IMR-90 (cell line): Measurements from ENCODE around the gene TNN. TPM values are rescaled to one million over a fixed set of nuclear protein-coding genes. Genes with fewer than 3 reads are reported as not detected.

Experiments
- ATAC-seq: fragments of 200-7000 bp; cut with Tn5 transposase; 2 replicates; pipeline ENCODE4 v1.9.1; 2020; ENCODE audit warnings: low read depth, mild to moderate bottlenecking, moderate library complexity
- BruUV-seq: library from RNA; stranded (reverse); fragments of 400-500 nt; replicated peaks from 2 replicates; lab custom pipeline; 2021; lab: Mats Ljungman, UMichigan
- CTCF ChIA-PET: fragments of 300-600 bp; formaldehyde crosslinking; extraction: SDS; loops from one replicate; lab custom pipeline; 2021; ENCODE audit warnings: antibody characterized with exemption; lab: Yijun Ruan, JAX
- POLR2A ChIA-PET: fragments of 300-600 bp; sonication (Branson Sonifier 250); formaldehyde crosslinking; loops from one replicate; lab custom pipeline; 2022; ENCODE audit warnings: antibody characterized with exemption; ENCODE audit not compliant: unreplicated experiment; lab: Charles Lee
- DNase-seq: peaks from one replicate; pipeline ENCODE4 v3.0.0; 2013
- H2AFZ ChIP-seq: replicated peaks from 2 replicates; pipeline ENCODE3; 2013; ENCODE audit warnings: low read length, mild to moderate bottlenecking; ENCODE audit not compliant: poor library complexity
- H2AK5ac ChIP-seq: 2 replicates; pipeline ENCODE4 v1.6.1; 2013; ENCODE audit warnings: low read depth, low read length, inconsistent platforms
- H2AK9ac ChIP-seq: replicated peaks from 2 replicates; pipeline ENCODE3; 2013; ENCODE audit warnings: mild to moderate bottlenecking, low read depth, low read length, moderate library complexity; ENCODE audit not compliant: poor library complexity
- H2BK120ac ChIP-seq: 2 replicates; pipeline ENCODE4 v1.6.1; 2013; ENCODE audit warnings: low read depth, low read length, inconsistent platforms
- H2BK15ac ChIP-seq: 3 replicates; pipeline ENCODE4 v1.6.1; 2013; ENCODE audit warnings: low read depth, low read length, inconsistent platforms
- H2BK20ac ChIP-seq: 2 replicates; pipeline ENCODE4 v1.6.1; 2013; ENCODE audit warnings: low read depth, mild to moderate bottlenecking, inconsistent platforms, low read length, moderate library complexity
- H2BK5ac ChIP-seq: 2 replicates; pipeline ENCODE4 v1.6.1; 2013; ENCODE audit warnings: mild to moderate bottlenecking, low read depth, low read length, inconsistent platforms; ENCODE audit not compliant: poor library complexity, severe bottlenecking
- H3K14ac ChIP-seq: replicated peaks from 2 replicates; pipeline ENCODE4 v1.6.1; 2013; ENCODE audit warnings: low read depth, low read length, inconsistent platforms
- H3K18ac ChIP-seq: 2 replicates; pipeline ENCODE4 v1.6.1; 2013; ENCODE audit warnings: low read depth, low read length, control low read depth
- H3K23ac ChIP-seq: 2 replicates; pipeline ENCODE4 v1.6.1; 2013; ENCODE audit warnings: low read depth, low read length, inconsistent platforms
- H3K27ac ChIP-seq: 2 replicates; pipeline ENCODE4 v1.5.1; 2013; ENCODE audit warnings: mild to moderate bottlenecking, control low read depth, low read length; ENCODE audit not compliant: insufficient read depth
- H3K27me3 ChIP-seq: 2 replicates; pipeline ENCODE4 v1.6.1; 2013; ENCODE audit warnings: low read length; ENCODE audit not compliant: control insufficient read depth, insufficient read depth
- H3K36me3 ChIP-seq: 2 replicates; pipeline ENCODE4 v1.6.1; 2013; ENCODE audit warnings: low read length, mixed read lengths; ENCODE audit not compliant: control insufficient read depth, insufficient read depth
- H3K4ac ChIP-seq: 2 replicates; pipeline ENCODE4 v1.6.1; 2013; ENCODE audit warnings: low read depth, low read length, inconsistent platforms
- H3K4me1 ChIP-seq: 2 replicates; pipeline ENCODE4 v1.6.1; 2013; ENCODE audit warnings: low read length, mixed read lengths; ENCODE audit not compliant: control insufficient read depth, insufficient read depth
- H3K4me2 ChIP-seq: 2 replicates; pipeline ENCODE4 v1.6.1; 2013; ENCODE audit warnings: low read depth, mild to moderate bottlenecking, control low read depth, low read length, moderate library complexity
- H3K4me3 ChIP-seq: 2 replicates; pipeline ENCODE4 v1.5.1; 2013; ENCODE audit warnings: low read depth, mild to moderate bottlenecking, control low read depth, low read length, moderate library complexity; ENCODE audit not compliant: insufficient read depth
- H3K56ac ChIP-seq: 2 replicates; pipeline ENCODE4 v1.6.1; 2013; ENCODE audit warnings: low read length, inconsistent platforms; ENCODE audit not compliant: insufficient read depth; ENCODE audit errors: extremely low read depth
- H3K79me1 ChIP-seq, 2 experiments: 2 replicates each; pipeline ENCODE4 v1.6.1; 2013; ENCODE audit warnings: low read length in 2 of 2, inconsistent platforms in 1 of 2, low read depth in 1 of 2
- H3K9ac ChIP-seq: 2 replicates; pipeline ENCODE4 v1.6.1; 2013; ENCODE audit warnings: low read depth, low read length, control low read depth
- H3K9me1 ChIP-seq: 2 replicates; pipeline ENCODE4 v1.6.1; 2013; ENCODE audit warnings: low read length, inconsistent platforms; ENCODE audit not compliant: insufficient read depth
- H3K9me3 ChIP-seq: 2 replicates; pipeline ENCODE4 v1.6.1; 2013; ENCODE audit warnings: low read length; ENCODE audit not compliant: control insufficient read depth, insufficient read depth
- H4K20me1 ChIP-seq: 2 replicates; pipeline ENCODE4 v1.6.1; 2013; ENCODE audit warnings: low read length, inconsistent platforms; ENCODE audit not compliant: insufficient read depth
- H4K5ac ChIP-seq: 2 replicates; pipeline ENCODE4 v1.6.1; 2013; ENCODE audit warnings: mild to moderate bottlenecking, low read depth, low read length, control low read depth
- H4K8ac ChIP-seq, 2 experiments: 2 replicates each; pipeline ENCODE4 v1.6.1; 2013; ENCODE audit warnings: low read depth in 2 of 2, low read length in 2 of 2, control low read depth in 1 of 2, inconsistent platforms in 1 of 2
- H4K91ac ChIP-seq: 2 replicates; pipeline ENCODE4 v1.6.1; 2013; ENCODE audit warnings: low read depth, low read length, inconsistent platforms; ENCODE audit not compliant: insufficient read depth
- BHLHE40 ChIP-seq: fragments of 150-350 bp; IDR thresholded peaks from 2 replicates; pipeline ENCODE4 v1.6.1; 2016; ENCODE audit warnings: mild to moderate bottlenecking, low read depth, low read length
- CEBPB ChIP-seq: IDR thresholded peaks from 2 replicates; pipeline ENCODE4 v1.6.1; 2012; ENCODE audit warnings: low read depth, low read length, improper control_type of control experiment
- CHD1 ChIP-seq: IDR thresholded peaks from 2 replicates; pipeline ENCODE4 v1.6.1; 2012; ENCODE audit warnings: low read depth, low read length, improper control_type of control experiment
- CTCF ChIP-seq: conservative IDR thresholded peaks from 2 replicates; pipeline ENCODE4 v1.5.1; 2012; ENCODE audit warnings: mild to moderate bottlenecking, low read depth, low read length, improper control_type of control experiment
- ELK1 ChIP-seq: fragments of 150-350 bp; IDR thresholded peaks from 2 replicates; pipeline ENCODE4 v1.6.1; 2016; ENCODE audit warnings: low read depth, mild to moderate bottlenecking, low read length, moderate library complexity, borderline replicate concordance
- FOS ChIP-seq: fragments of 150-350 bp; IDR thresholded peaks from 2 replicates; pipeline ENCODE4 v1.6.1; 2016; ENCODE audit warnings: low read depth, low read length
- MAFK ChIP-seq: IDR thresholded peaks from 2 replicates; pipeline ENCODE4 v1.6.1; 2012; ENCODE audit warnings: low read depth, low read length, improper control_type of control experiment
- MAZ ChIP-seq: IDR thresholded peaks from 2 replicates; pipeline ENCODE4 v1.6.1; 2012; ENCODE audit warnings: low read depth, mild to moderate bottlenecking, low read length, improper control_type of control experiment, moderate library complexity, borderline replicate concordance
- MXI1 ChIP-seq: IDR thresholded peaks from 2 replicates; pipeline ENCODE4 v1.6.1; 2012; ENCODE audit warnings: low read depth, mild to moderate bottlenecking, low read length, moderate library complexity, borderline replicate concordance
- NFE2L2 ChIP-seq: fragments of 150-350 bp; IDR thresholded peaks from 2 replicates; pipeline ENCODE4 v1.6.1; 2016; ENCODE audit warnings: low read depth, mild to moderate bottlenecking, low read length
- POLR2A ChIP-seq: IDR thresholded peaks from 2 replicates; pipeline ENCODE4 v1.6.1; 2012; ENCODE audit warnings: mild to moderate bottlenecking, low read depth, low read length
- RAD21 ChIP-seq: IDR thresholded peaks from 2 replicates; pipeline ENCODE4 v1.6.1; 2012; ENCODE audit warnings: low read length, improper control_type of control experiment
- RCOR1 ChIP-seq: IDR thresholded peaks from 2 replicates; pipeline ENCODE4 v1.6.1; 2012; ENCODE audit warnings: mild to moderate bottlenecking, low read length, improper control_type of control experiment; ENCODE audit not compliant: insufficient replicate concordance
- RFX5 ChIP-seq: IDR thresholded peaks from 2 replicates; pipeline ENCODE4 v1.8.0; 2012; ENCODE audit warnings: low read depth, mild to moderate bottlenecking, low read length, moderate library complexity
- SMC3 ChIP-seq: fragments of 150-350 bp; IDR thresholded peaks from 2 replicates; pipeline ENCODE4 v1.6.1; 2016; ENCODE audit warnings: low read depth, mild to moderate bottlenecking, antibody characterized with exemption, low read length, moderate library complexity
- WGBS, 2 experiments: methylation state at CpG; one replicate each; pipeline versions ENCODE4 v1.1.5 to v1.1.7; 2013; ENCODE audit warnings: missing lambda C conversion rate in 2 of 2; ENCODE audit not compliant: insufficient read length in 1 of 2; ENCODE audit errors: extremely low coverage in 2 of 2; 5-methylcytosine and 5-hydroxymethylcytosine counted together
- dilution Hi-C: fragments of 300-500 bp; cut with HindIII; formaldehyde crosslinking; loops from one replicate; pipeline ENCODE4 v1.14.3; 2018; ENCODE audit warnings: low sequenced_read_pairs; ENCODE audit not compliant: unreplicated experiment
- in situ Hi-C: fragments of 300-500 bp; cut with MboI; formaldehyde crosslinking; loops from 3 replicates; pipeline ENCODE4 v1.14.3; 2019; ENCODE audit warnings: low sequenced_read_pairs, inconsistent platforms, mixed read lengths
- intact Hi-C: fragments of 100-400 bp; cut with micrococcal nuclease; formaldehyde crosslinking; loops from 2 replicates; pipeline ENCODE4 v1.10.0; 2022
- polyA plus RNA-seq, 3 experiments: library from polyadenylated mRNA; depleted of rRNA; stranded (reverse); fragments of >200 nt; gene quantifications; 2 replicates each; pipeline ENCODE4 v1.2.3, GENCODE V29; 2012; ENCODE audit warnings: low replicate concordance in 1 of 3
- total RNA-seq: library from RNA; depleted of rRNA; stranded (reverse); fragments of >200 nt; gene quantifications from 2 replicates; pipeline ENCODE4 v1.2.3, GENCODE V29; 2012
- TF ChIP-seq, protein P1 (sequence below): fragments of 150-350 bp; IDR thresholded peaks from 2 replicates; pipeline ENCODE4 v1.6.1; 2017; ENCODE audit warnings: mild to moderate bottlenecking, antibody characterized with exemption, low read length, low read depth

The TNN gene
- total and polyA plus RNA-seq, 2 of the 4 experiments (the other 2 are of a cell fraction), result not detected

GRCh38 chr1:175195798-175196197, 128.2 kb downstream of the TNN start:
- WGBS, 2 experiments, result 43% methylated on average over 1 of the region's 3 CpGs; no CpG with 5 or more reads in 1 of the 2 experiments
- intact Hi-C loops, result no loop called here
- no peak overlapping the region for H3K56ac ChIP-seq
- no peak overlapping the region for H2AK5ac ChIP-seq
- no peak overlapping the region for H2BK20ac ChIP-seq
- TF ChIP-seq POLR2A, result no peak
- TF ChIP-seq, protein P1, sequence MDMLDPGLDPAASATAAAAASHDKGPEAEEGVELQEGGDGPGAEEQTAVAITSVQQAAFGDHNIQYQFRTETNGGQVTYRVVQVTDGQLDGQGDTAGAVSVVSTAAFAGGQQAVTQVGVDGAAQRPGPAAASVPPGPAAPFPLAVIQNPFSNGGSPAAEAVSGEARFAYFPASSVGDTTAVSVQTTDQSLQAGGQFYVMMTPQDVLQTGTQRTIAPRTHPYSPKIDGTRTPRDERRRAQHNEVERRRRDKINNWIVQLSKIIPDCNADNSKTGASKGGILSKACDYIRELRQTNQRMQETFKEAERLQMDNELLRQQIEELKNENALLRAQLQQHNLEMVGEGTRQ, result no peak
- TF ChIP-seq RFX5, result no peak
- no peak for TF ChIP-seq NFE2L2
- no peak for TF ChIP-seq MXI1
- TF ChIP-seq SMC3, result no peak
- no peak for TF ChIP-seq MAZ
- TF ChIP-seq FOS, result no peak
- no peak for TF ChIP-seq CTCF
- no peak for TF ChIP-seq RAD21
- TF ChIP-seq CEBPB, result no peak
- TF ChIP-seq MAFK, result no peak
- no peak for TF ChIP-seq BHLHE40
- no peak for TF ChIP-seq CHD1
- no peak for TF ChIP-seq ELK1
- TF ChIP-seq RCOR1, result no peak
- H2AK9ac ChIP-seq, result no peak overlapping the region
- ATAC-seq, result no peak
- H2BK15ac ChIP-seq, result no peak overlapping the region
- dilution Hi-C loops, result no loop called here
- H3K79me1 ChIP-seq, result no peaks in the 10 kb centered on the region
- no TSS peak for BruUV-seq
- no peak overlapping the region for H4K91ac ChIP-seq
- H3K36me3 ChIP-seq, result no peaks in the 10 kb centered on the region
- H4K8ac ChIP-seq, result no peak overlapping the region
- ChIA-PET CTCF (interaction anchor here (0.7 kb wide), 1 partner anchor 9 kb away, joined by 3 read pairs; no protein-coding TSS in a partner anchor), POLR2A (no interaction called here)
- H3K9me1 ChIP-seq, result no peaks in the 10 kb centered on the region
- H3K9ac ChIP-seq, result no peak overlapping the region
- 0 out of 2 replicates have a peak, but pooled peaks cover 2% of the 10 kb centered on the region for H3K4me1 ChIP-seq
- no peak for DNase-seq
- in situ Hi-C loops, result no loop called here
- no peak overlapping the region for H3K4me3 ChIP-seq
- no peaks in the 10 kb centered on the region; the same call in none of the 2 replicates for H3K27me3 ChIP-seq
- no peak overlapping the region for H2BK120ac ChIP-seq
- H4K20me1 ChIP-seq, result no peaks in the 10 kb centered on the region
- no peak overlapping the region for H3K27ac ChIP-seq
- no peak overlapping the region for H3K4me2 ChIP-seq
- H3K9me3 ChIP-seq, result no peaks in the 10 kb centered on the region
- H3K18ac ChIP-seq, result no peak overlapping the region
- no peak overlapping the region for H3K4ac ChIP-seq
- no peak overlapping the region for H3K23ac ChIP-seq
- no peak overlapping the region for H3K14ac ChIP-seq
- no peak overlapping the region for H2BK5ac ChIP-seq
- no peak overlapping the region for H4K5ac ChIP-seq
- no peak overlapping the region for H2AFZ ChIP-seq
